Measurements from ENCODE around the gene HNF1B.

- TF ChIP-seq CTCF (IDR thresholded peaks at IDR 0.05) (no peak), POLR2A (IDR thresholded peaks at IDR 0.05) (no peak)
Observed at GRCh38 chr17:37637956-37638355, 106.9 kb downstream of the HNF1B start.
